Naive thymus-derived CD8-positive, alpha-beta T cell (primary cell): ENCODE results near the gene CYP3A4. TPM values are rescaled to one million over a fixed set of nuclear protein-coding genes. Genes with fewer than 3 reads are reported as not detected.
"Not testable (repeated sequence)": the region's sequence is repeated elsewhere in the genome, so short reads cannot be mapped to it uniquely, and the experiment has no call there.

ENCODE experiments used
- ATAC-seq, 2 donors: fragments of 150-1000 bp; cut with Tn5 transposase in 1 of 2; sonication (Bioruptor Pico), chemical (Tn5 transposase) in 1 of 2; 1 replicate in 1 of 2; 2 replicates in 1 of 2; pipeline ENCODE4 v1.10.0; 2021; ENCODE audit warnings: mild to moderate bottlenecking in 2 of 2, moderate library complexity in 2 of 2
- POLR2A ChIA-PET: fragments of 350-600 bp; sonication (Branson Sonifier 250); formaldehyde crosslinking; loops from one replicate; lab custom pipeline; 2021; ENCODE audit warnings: antibody characterized with exemption; lab: Charles Lee
- DNase-seq, 10 donors: peaks; one replicate each; pipeline versions ENCODE4 v3.0.0 to v3.0.0-alpha.2; 2020 to 2022
- H3K27ac Mint-ChIP-seq, 10 donors: one replicate each; pipeline ENCODE4 v1.8.0; 2020 to 2022; ENCODE audit warnings: mild to moderate bottlenecking in 10 of 10, mixed read lengths in 10 of 10, moderate library complexity in 4 of 10, inconsistent platforms in 1 of 10
- H3K27me3 Mint-ChIP-seq, 5 donors: one replicate each; pipeline ENCODE4 v1.8.0; 2021 to 2022; ENCODE audit warnings: mixed read lengths in 5 of 5
- H3K36me3 Mint-ChIP-seq, 3 donors: one replicate each; pipeline ENCODE4 v1.8.0; 2020 to 2022; ENCODE audit warnings: mixed read lengths in 3 of 3, mild to moderate bottlenecking in 2 of 3, inconsistent platforms in 1 of 3
- H3K4me1 Mint-ChIP-seq, 4 donors: one replicate each; pipeline ENCODE4 v1.8.0; 2021 to 2022; ENCODE audit warnings: mixed read lengths in 4 of 4
- H3K4me3 Mint-ChIP-seq, 10 donors: one replicate each; pipeline ENCODE4 v1.8.0; 2020 to 2022; ENCODE audit warnings: mild to moderate bottlenecking in 10 of 10, mixed read lengths in 10 of 10, moderate library complexity in 6 of 10, inconsistent platforms in 1 of 10
- H3K9me3 Mint-ChIP-seq, 9 donors: one replicate each; pipeline ENCODE4 v1.8.0; 2020 to 2022; ENCODE audit warnings: mixed read lengths in 9 of 9, mild to moderate bottlenecking in 3 of 9, inconsistent platforms in 1 of 9, moderate library complexity in 1 of 9
- polyA plus RNA-seq, 3 donors: library from polyadenylated mRNA; unstranded; fragments of 300-500 nt; fragmentation: Illumina TruSeq; gene quantifications; one replicate each; pipeline ENCODE4 v1.2.3, GENCODE V29; 2021
- total RNA-seq, 8 experiments: library from RNA in 2 of 8; stranded (reverse) in 2 of 8; gene quantifications; one replicate each; pipeline ENCODE4 v1.2.3 and lab custom pipeline; 2021 to 2026

Gene CYP3A4
- total and polyA plus RNA-seq, 5 experiments from 2014 or later = 0.14 TPM; not detected in 4

DNA sequence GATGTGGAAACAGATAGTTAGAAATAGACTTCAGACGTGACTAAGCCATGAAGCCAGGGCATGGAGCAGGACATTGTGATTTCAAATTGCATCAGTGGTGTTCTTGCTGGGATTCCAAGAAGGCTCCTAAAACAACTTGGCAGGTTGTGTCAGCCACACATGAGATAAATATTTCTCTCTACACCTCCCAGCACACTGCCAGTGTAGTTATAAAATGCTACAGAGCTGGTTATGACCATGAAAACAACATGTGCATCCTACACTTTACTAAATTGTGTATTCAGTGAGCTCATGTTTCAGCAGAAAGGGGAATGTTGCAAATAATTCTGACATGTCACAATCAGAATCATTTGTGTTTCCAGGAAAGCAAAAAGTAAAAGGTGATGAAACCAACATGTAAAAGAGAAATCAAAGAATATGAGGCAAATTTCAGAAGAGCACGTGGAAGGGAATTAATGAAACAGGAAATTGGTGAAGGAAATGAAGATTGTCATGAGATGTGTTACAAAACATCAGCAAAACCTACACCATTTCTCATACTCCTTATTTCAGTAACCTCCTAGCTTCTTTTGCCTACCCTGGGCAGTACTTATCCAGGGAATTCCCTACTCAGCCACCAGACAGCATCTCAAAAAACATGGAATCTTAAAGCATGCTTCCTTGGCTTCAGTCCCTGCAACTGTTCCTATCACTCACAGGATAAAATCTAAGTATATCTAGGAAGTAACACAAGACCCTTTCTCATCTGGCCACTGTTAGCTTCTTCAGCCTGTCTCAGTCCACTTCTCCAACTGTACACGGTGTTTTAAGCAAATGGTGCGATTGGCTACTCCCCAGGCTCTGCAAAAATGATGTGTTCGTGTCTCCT lies 43.2 kb downstream of the CYP3A4 start:
- DNase-seq (no peak), ATAC-seq (no peak)
- peaks cover 17 to 37% (median 31%) of the 10 kb centered on the region in 3 donors for H3K36me3 Mint-ChIP-seq
- peak overlapping the region in 2 of 10 donors; percentile 22 to 29 for H3K27ac Mint-ChIP-seq
- no peaks in the 10 kb centered on the region for H3K4me1 Mint-ChIP-seq
- H3K4me3 Mint-ChIP-seq = no peak overlapping the region
- peaks cover 0 to 15% (median 0%) of the 10 kb centered on the region in 9 donors for H3K9me3 Mint-ChIP-seq
- peaks cover 2 to 9% (median 5%) of the 10 kb centered on the region in 5 donors for H3K27me3 Mint-ChIP-seq
- POLR2A ChIA-PET = no interaction called here

DNA sequence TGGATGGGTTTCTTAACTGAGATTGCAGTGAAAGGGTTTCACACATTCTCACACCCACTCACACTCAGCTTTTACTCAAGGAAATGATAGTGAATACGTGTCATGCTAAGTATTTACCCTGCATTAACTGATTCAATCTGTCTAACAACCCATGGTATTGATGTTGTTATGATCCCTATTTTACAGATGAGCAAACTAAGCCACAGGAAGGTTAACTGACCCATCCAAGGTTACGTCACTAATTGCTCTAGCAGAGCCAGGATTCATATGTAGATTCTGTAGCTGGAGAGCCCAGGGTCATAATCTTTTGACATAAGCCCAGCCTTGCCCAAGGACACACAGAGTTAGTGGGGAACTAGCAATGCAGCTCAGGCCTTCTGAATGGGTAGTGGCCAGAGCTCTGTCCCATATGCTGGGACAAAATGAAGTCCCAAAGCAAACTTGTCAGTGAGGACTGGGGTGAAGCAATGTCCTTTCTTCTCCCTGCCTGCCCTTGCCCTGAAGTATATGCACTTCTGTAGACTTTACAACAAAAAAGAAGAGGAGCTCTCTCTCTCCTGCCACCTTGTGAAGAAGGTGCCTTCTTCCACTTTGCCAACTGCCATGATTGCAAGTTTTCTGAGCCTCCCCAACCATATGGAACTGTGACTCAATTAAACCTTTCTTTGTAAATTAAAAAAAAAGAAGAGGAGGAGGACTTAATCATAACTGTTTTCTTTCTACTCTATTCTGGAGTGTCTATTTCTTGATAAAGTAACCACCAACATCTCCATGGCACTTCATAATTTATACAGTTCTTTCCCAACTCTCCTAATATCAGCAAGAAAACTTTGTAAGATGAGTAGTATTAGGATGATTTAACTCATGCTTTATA lies 44.0 kb downstream of the CYP3A4 start:
- Mint-ChIP-seq H3K4me1 (no peaks in the 10 kb centered on the region), H3K27me3 (peaks cover 2 to 8% (median 5%) of the 10 kb centered on the region in 5 donors), H3K4me3 (no peak overlapping the region), H3K27ac (peak overlapping the region in 1 of 10 donors; percentile 22), H3K36me3 (peaks cover 17 to 37% (median 31%) of the 10 kb centered on the region in 3 donors), H3K9me3 (peaks cover 0 to 8% (median 0%) of the 10 kb centered on the region in 9 donors)
- ATAC-seq (no peak), DNase-seq (no peak)
- POLR2A ChIA-PET = no interaction called here

DNA sequence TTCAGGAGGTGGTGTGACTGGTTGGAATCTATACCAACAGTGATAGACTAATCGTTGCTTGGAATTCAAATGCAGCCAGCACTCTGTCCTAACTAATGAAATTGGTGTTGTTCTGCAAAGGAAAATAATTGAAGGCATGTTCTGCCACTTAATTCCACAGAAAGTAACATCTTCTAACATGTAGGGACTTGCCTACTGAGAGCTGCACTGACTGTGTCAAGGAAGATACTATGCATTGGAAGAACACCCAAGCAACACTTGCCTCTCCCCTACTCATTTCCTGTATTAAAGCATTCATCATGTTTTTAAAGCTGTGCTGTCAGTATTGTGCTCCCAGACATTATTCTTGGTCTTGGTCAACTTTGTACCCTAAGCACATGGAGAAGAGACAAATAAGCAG lies 46.3 kb downstream of the CYP3A4 start:
- Mint-ChIP-seq H3K27ac (no peak overlapping the region), H3K4me3 (no peak overlapping the region), H3K9me3 (no peaks in the 10 kb centered on the region), H3K36me3 (peaks cover 8 to 34% (median 27%) of the 10 kb centered on the region in 3 donors), H3K27me3 (peaks cover 0 to 4% (median 2%) of the 10 kb centered on the region in 5 donors), H3K4me1 (no peaks in the 10 kb centered on the region)
- DNase-seq (no peak), ATAC-seq (no peak)
- POLR2A ChIA-PET = no interaction called here

DNA sequence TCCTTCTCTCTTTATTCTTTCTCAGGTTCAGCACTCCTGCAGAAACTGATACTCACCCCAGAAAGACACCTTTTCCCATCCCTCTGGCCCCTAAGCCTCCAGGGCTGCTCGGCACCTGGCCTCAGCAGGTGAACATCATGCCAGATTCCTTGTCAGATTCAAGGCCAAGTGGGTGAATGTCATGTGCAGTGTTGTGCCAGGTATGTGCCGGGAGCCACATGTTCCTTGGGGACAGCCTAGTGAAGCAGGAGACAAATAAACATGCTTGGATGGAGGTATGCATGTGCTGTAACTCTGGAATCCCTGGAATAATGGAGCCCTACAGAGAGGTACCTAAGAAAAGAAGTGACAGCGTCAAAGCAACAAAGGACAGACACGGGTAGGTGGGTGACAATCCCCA lies 47.3 kb downstream of the CYP3A4 start:
- DNase-seq, H3K4me3 Mint-ChIP-seq, ATAC-seq, H3K4me1 Mint-ChIP-seq, H3K9me3 Mint-ChIP-seq, POLR2A ChIA-PET, H3K27me3 Mint-ChIP-seq: not testable (repeated sequence)
- Mint-ChIP-seq H3K36me3 (peaks cover 8 to 34% (median 27%) of the 10 kb centered on the region in 3 donors), H3K27ac (peak overlapping the region in 2 of 10 donors; percentile 8 to 66)

DNA sequence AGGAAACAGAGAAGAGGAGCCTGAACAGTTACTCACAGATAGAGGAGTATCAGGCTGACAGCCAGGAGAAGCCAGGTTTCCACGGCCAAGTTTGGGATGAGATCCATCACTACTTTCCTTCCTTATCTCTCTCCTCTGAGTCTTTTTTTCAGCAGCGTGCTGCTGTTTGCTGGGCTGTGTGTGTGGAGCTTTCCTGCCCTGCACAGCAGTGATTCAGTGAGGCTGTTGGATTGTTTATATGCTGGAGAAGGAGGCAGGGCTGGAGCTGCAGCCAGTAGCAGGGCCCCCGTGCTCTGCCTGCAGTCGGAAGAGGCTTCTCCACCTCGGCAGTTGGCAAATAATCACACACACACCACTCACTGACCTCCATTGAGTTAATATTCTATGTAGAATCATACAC lies 49.0 kb downstream of the CYP3A4 start, which contains the start of gene CYP3A7:
CYP3A7 (minus strand) TSS at position 210 of the 400 bp plus-strand sequence; CDS start at position 107, 103 bp downstream.
- Mint-ChIP-seq H3K4me3 (no peak within 1 kb of the TSS), H3K27ac (peak within 1 kb of the TSS in 1 of 10 donors; percentile 3), H3K9me3 (no peaks in the 10 kb centered on the region), H3K4me1 (no peaks in the 10 kb centered on the region), H3K36me3 (peaks cover 5 to 27% (median 16%) of the 10 kb centered on the region in 3 donors), H3K27me3 (no peaks in the 10 kb centered on the region)
- DNase-seq (no peak), ATAC-seq (no peak)
- POLR2A ChIA-PET = no interaction called here

DNA sequence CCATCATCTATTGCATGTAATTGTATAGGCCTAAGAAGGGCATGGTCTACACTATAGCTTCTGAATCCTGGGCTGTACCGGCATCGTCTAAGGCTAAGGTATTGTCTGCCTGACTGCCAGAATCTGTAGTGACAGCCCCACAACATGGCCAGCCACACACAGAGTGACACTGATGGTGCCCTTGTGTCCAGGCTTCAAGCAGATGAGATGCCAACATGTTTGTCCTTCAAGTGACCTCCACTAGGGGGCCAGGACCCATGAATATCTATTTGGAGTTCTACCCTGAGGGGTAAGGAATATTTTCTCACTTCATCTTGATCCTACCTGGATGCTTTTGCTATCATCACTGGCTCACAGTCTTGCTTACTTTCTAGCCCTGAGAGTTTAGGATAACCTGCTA lies 50.5 kb downstream of the CYP3A4 start:
- no peaks in the 10 kb centered on the region for H3K4me1 Mint-ChIP-seq
- no peaks in the 10 kb centered on the region for H3K9me3 Mint-ChIP-seq
- ATAC-seq (no peak), DNase-seq (peak in 3 of 10 donors; percentile 5 to 15 (median 5))
- POLR2A ChIA-PET = no interaction called here
- H3K4me3 Mint-ChIP-seq = no peak overlapping the region
- H3K27ac Mint-ChIP-seq = no peak overlapping the region
- H3K36me3 Mint-ChIP-seq = peaks cover 4 to 17% (median 4%) of the 10 kb centered on the region in 3 donors
- H3K27me3 Mint-ChIP-seq = no peaks in the 10 kb centered on the region

DNA sequence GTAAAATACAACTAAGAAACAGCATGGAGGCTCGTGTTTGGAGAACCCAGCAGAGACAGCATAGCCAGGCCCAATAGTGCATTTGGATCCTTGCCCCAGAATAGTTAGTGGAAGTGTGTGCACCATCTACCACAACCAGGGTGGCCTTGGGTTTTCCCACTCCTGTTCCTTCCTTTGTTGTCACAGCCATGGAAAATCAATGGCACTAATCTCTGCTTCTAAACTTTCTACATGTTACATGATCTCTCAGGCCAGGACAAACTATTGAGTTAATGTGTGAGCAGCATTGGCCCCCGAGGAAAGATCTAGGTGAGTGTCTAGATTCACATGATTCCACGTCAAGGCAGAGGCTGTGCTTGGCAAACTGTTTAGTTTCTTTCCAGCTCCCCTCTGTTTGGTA lies 51.0 kb downstream of the CYP3A4 start:
- no peaks in the 10 kb centered on the region for H3K9me3 Mint-ChIP-seq
- no peak for ATAC-seq
- no peak overlapping the region for H3K4me3 Mint-ChIP-seq
- H3K36me3 Mint-ChIP-seq = peaks cover 4 to 14% (median 4%) of the 10 kb centered on the region in 3 donors
- no peak for DNase-seq
- no peaks in the 10 kb centered on the region for H3K27me3 Mint-ChIP-seq
- peak overlapping the region in 1 of 10 donors; percentile 57 for H3K27ac Mint-ChIP-seq
- H3K4me1 Mint-ChIP-seq = no peaks in the 10 kb centered on the region
- POLR2A ChIA-PET = no interaction called here

DNA sequence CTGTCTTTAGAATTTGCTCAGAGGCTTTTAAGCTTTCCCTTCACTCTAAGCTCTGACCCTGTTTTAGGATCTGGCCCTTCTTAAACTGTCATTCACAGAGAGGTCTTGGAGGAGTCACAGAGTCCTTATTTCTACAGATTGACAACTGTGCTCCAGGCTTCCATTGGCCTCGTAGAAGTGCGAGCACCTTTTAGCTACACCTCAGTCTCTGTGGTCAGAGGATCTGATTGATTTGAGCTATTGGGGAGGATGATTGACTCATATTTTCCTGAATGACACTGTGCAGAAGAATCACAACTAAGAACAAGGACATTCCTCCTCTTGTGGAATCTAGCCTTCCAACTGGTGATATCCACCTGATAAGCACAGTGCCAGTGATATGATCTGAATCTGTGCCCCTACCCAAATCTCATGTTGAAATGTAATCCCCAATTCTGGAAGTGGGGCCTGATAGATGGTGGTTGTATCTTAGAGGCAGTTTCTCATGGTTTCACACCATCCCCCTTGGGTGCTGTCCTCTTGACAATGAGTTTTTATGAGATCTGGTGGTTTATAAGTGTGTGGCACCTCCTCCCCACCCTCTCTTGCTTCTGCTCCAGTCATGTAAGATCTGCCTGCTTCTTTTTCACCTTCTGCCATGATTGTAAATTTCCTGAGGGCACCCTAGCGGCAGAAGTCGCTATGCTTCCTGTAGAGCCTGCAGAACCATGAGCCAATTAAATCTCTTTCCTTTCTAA lies 52.2 kb downstream of the CYP3A4 start:
- no peaks in the 10 kb centered on the region for H3K4me1 Mint-ChIP-seq
- H3K27me3 Mint-ChIP-seq = no peaks in the 10 kb centered on the region
- peaks cover 3 to 5% (median 3%) of the 10 kb centered on the region in 3 donors for H3K36me3 Mint-ChIP-seq
- no peak overlapping the region for H3K27ac Mint-ChIP-seq
- POLR2A ChIA-PET = no interaction called here
- ATAC-seq (no peak), DNase-seq (no peak)
- no peak overlapping the region for H3K4me3 Mint-ChIP-seq
- no peaks in the 10 kb centered on the region for H3K9me3 Mint-ChIP-seq

DNA sequence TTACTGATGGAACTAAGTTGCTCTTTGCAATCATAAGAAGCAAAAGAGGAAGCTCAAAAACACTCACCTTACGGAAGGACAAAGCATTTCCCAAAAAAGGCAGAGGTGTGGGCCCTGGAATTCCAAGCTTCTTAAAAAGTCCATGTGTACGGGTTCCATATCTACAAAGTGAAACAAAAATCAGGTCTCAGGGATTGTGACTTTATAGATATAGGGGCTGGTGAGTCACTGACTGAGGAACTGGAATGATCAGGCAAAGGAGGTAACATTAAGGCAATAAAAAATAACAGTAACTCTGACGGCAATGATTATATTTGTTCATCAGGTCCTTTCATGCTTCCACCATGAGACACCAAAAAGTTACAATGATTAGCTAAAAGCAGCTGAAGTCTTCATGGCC lies 53.0 kb downstream of the CYP3A4 start:
- Mint-ChIP-seq H3K36me3 (no peaks in the 10 kb centered on the region), H3K9me3 (no peaks in the 10 kb centered on the region), H3K4me3 (no peak overlapping the region), H3K4me1 (no peaks in the 10 kb centered on the region), H3K27ac (no peak overlapping the region), H3K27me3 (no peaks in the 10 kb centered on the region)
- POLR2A ChIA-PET = no interaction called here
- DNase-seq (no peak), ATAC-seq (no peak)

DNA sequence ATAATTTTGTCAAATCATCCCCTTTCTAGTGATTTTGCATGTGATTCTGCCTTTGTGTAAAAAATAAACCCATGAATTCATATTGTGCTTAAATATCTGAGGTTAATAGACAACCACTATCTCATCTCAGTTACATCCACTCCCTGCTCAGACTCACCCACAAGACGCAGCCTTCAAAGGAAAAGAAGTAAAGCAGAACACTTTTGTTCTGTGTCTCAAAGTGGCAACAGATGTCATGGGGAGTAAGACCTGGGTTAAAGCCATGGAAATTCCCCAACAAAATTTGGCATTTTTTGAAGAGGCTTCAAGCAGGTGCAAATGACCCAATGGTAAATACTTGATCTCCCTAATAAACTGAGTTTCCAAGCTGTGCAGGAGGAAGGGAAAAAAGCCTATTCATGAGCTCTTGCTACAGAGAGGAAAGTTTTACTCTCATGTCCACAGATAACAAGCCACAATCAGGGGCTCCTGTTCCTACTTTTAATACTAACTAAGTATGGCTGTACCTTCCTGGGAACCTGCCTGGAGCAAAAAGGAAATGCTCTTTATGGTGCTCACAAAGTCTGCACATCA lies 53.7 kb downstream of the CYP3A4 start:
- H3K4me1 Mint-ChIP-seq = no peaks in the 10 kb centered on the region
- no peaks in the 10 kb centered on the region for H3K9me3 Mint-ChIP-seq
- H3K27ac Mint-ChIP-seq = no peak overlapping the region
- no peak for DNase-seq
- H3K4me3 Mint-ChIP-seq = no peak overlapping the region
- POLR2A ChIA-PET = no interaction called here
- H3K36me3 Mint-ChIP-seq = no peaks in the 10 kb centered on the region
- ATAC-seq = no peak
- H3K27me3 Mint-ChIP-seq = no peaks in the 10 kb centered on the region

DNA sequence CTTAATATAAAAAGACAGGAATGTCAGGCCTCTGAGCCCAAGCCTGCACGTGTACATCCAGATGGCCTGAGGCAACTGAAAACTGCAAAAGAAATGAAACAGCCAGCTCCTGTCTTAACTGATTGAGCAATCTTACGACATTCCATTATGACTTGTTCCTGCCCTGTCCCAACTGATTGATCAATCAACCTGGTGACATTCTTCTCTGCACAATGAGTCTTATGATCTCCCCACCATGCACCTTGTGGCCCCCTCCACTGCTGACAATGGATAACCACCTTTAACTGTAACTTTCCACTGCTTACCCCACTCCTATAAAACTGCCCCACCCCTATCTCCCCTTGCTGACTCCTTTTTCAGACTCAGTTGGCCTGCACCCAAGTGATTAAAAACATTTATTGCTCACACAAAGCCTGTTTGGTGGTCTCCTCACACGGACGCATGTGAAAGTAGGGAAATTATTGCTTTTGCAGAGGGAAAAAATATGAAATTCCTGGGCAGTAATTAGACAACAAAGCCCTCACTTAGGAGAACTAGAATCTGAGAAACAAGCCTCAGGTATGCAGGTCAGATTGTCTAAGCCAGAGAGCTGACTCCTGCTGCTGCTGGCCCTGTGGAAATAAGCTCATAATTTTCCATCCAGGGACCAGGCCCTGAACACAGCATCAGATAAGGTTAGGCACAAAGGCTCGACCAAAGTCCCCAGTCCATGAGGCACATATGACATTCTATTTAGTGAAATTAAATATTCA lies 54.3 kb downstream of the CYP3A4 start:
- POLR2A ChIA-PET = no interaction called here
- Mint-ChIP-seq H3K4me1 (no peaks in the 10 kb centered on the region), H3K27ac (no peak overlapping the region), H3K4me3 (no peak overlapping the region), H3K27me3 (no peaks in the 10 kb centered on the region), H3K36me3 (peaks cover 0 to under 1% (median 0%) of the 10 kb centered on the region in 3 donors), H3K9me3 (no peaks in the 10 kb centered on the region)
- DNase-seq (no peak), ATAC-seq (no peak)
